Astrocyte (in vitro differentiated cells and primary cell): ENCODE results near the gene AP4S1. TPM values are rescaled to one million over a fixed set of nuclear protein-coding genes. Genes with fewer than 3 reads are reported as not detected.

Source experiments
- DNase-seq: peaks from one replicate; pipeline ENCODE4 v3.0.0-alpha.2; 2010; ENCODE audit warnings: low read depth
- FAIRE-seq: peaks from 2 replicates; lab custom pipeline; 2011; peaks lifted over from hg19 to GRCh38; lab: Jason Lieb, UNC
- H2AFZ ChIP-seq: 2 replicates; pipeline ENCODE4 v1.6.0; 2012; ENCODE audit warnings: low read depth, low read length, inconsistent platforms
- H3K27ac ChIP-seq: 2 replicates; pipeline ENCODE4 v1.5.1; 2011; ENCODE audit warnings: low read depth, low read length, inconsistent platforms
- H3K27me3 ChIP-seq: 2 replicates; pipeline ENCODE4 v1.6.0; 2011; ENCODE audit warnings: low read length, inconsistent platforms; ENCODE audit not compliant: insufficient read depth
- H3K36me3 ChIP-seq: 2 replicates; pipeline ENCODE4 v1.5.1; 2011; ENCODE audit warnings: low read length, inconsistent platforms; ENCODE audit not compliant: insufficient read depth
- H3K4me1 ChIP-seq: 2 replicates; pipeline ENCODE4 v1.5.1; 2011; ENCODE audit warnings: low read length, inconsistent platforms; ENCODE audit not compliant: insufficient read depth
- H3K4me2 ChIP-seq: 2 replicates; pipeline ENCODE4 v1.6.0; 2012; ENCODE audit warnings: low read length, inconsistent platforms
- H3K4me3 ChIP-seq: 2 replicates; pipeline ENCODE4 v1.5.1; 2011; ENCODE audit warnings: low read depth, mild to moderate bottlenecking, low read length, inconsistent platforms; ENCODE audit not compliant: insufficient read depth
- H3K79me2 ChIP-seq: 2 replicates; pipeline ENCODE4 v1.6.0; 2012; ENCODE audit warnings: mild to moderate bottlenecking, low read length, inconsistent platforms; ENCODE audit not compliant: insufficient read depth
- H3K9ac ChIP-seq: 2 replicates; pipeline ENCODE4 v1.6.0; 2012; ENCODE audit warnings: mild to moderate bottlenecking, low read length, inconsistent platforms
- H3K9me3 ChIP-seq: 2 replicates; pipeline ENCODE4 v1.5.1; 2012; ENCODE audit warnings: low read depth, mild to moderate bottlenecking, low read length, inconsistent platforms; ENCODE audit not compliant: insufficient read depth
- H4K20me1 ChIP-seq: 2 replicates; pipeline ENCODE4 v1.6.0; 2012; ENCODE audit warnings: low read length, inconsistent platforms; ENCODE audit not compliant: insufficient read depth
- H3K27ac Mint-ChIP-seq: one replicate; pipeline ENCODE4 v1.8.0; 2021; ENCODE audit warnings: mild to moderate bottlenecking, mixed read lengths; ENCODE audit not compliant: unreplicated experiment
- H3K27me3 Mint-ChIP-seq: one replicate; pipeline ENCODE4 v1.8.0; 2021; ENCODE audit warnings: low read depth, mixed read lengths; ENCODE audit not compliant: unreplicated experiment
- H3K36me3 Mint-ChIP-seq: one replicate; pipeline ENCODE4 v1.8.0; 2021; ENCODE audit warnings: low read depth, mixed read lengths; ENCODE audit not compliant: unreplicated experiment
- H3K4me1 Mint-ChIP-seq: one replicate; pipeline ENCODE4 v1.8.0; 2021; ENCODE audit warnings: low read depth, mixed read lengths; ENCODE audit not compliant: unreplicated experiment
- H3K4me3 Mint-ChIP-seq: one replicate; pipeline ENCODE4 v1.8.0; 2021; ENCODE audit warnings: mild to moderate bottlenecking, moderate library complexity, mixed read lengths; ENCODE audit not compliant: unreplicated experiment
- H3K9me3 Mint-ChIP-seq: one replicate; pipeline ENCODE4 v1.8.0; 2021; ENCODE audit warnings: mild to moderate bottlenecking, mixed read lengths; ENCODE audit not compliant: unreplicated experiment
- CTCF ChIP-seq: IDR thresholded peaks from 2 replicates; pipeline ENCODE4 v1.5.1; 2011; ENCODE audit warnings: low read depth, mild to moderate bottlenecking, inconsistent platforms, low read length, moderate library complexity; ENCODE audit not compliant: insufficient read depth
- EZH2 ChIP-seq: IDR thresholded peaks from 2 replicates; pipeline ENCODE4 v1.6.1; 2012; ENCODE audit warnings: mild to moderate bottlenecking, low read length, inconsistent platforms; ENCODE audit not compliant: insufficient read depth
- total RNA-seq: library from RNA; stranded (reverse); gene quantifications from 2 replicates; pipeline ENCODE4 v1.2.1, GENCODE V29; 2021

AP4S1 gene
- total RNA-seq, 1 donor from 2014 or later, result 5.7 TPM

GRCh38 chr14:30983858-30984257, 41.6 kb upstream of the AP4S1 start:
- Mint-ChIP-seq H3K4me1 (peaks cover 27% of the 10 kb centered on the region), H3K4me3 (no peak overlapping the region), H3K9me3 (no peaks in the 10 kb centered on the region), H3K27ac (no peak overlapping the region), H3K27me3 (no peaks in the 10 kb centered on the region), H3K36me3 (no peaks in the 10 kb centered on the region)
- Histone ChIP-seq H4K20me1 (peaks cover 82% of the 10 kb centered on the region), H3K27me3 (no peaks in the 10 kb centered on the region), H3K79me2 (peaks cover 97% of the 10 kb centered on the region), H3K4me2 (no peak overlapping the region), H3K4me1 (peaks cover 4% of the 10 kb centered on the region), H2AFZ (no peak overlapping the region), H3K9me3 (no peaks in the 10 kb centered on the region), H3K36me3 (no peaks in the 10 kb centered on the region), H3K4me3 (no peak overlapping the region), H3K27ac (no peak overlapping the region), H3K9ac (no peak overlapping the region)
- FAIRE-seq (no peak), DNase-seq (no peak)
- TF ChIP-seq CTCF (no peak), EZH2 (no peak)

GRCh38 chr14:30985796-30986195, 39.7 kb upstream of the AP4S1 start:
- no peak overlapping the region for H3K4me3 ChIP-seq
- no peak overlapping the region for H3K4me2 ChIP-seq
- H3K27me3 ChIP-seq, result no peaks in the 10 kb centered on the region
- no peak overlapping the region for H3K9ac ChIP-seq
- Mint-ChIP-seq H3K9me3 (no peaks in the 10 kb centered on the region), H3K36me3 (peaks cover 2% of the 10 kb centered on the region), H3K27ac (no peak overlapping the region), H3K4me1 (peaks cover 36% of the 10 kb centered on the region), H3K4me3 (peak overlapping the region; percentile 9), H3K27me3 (no peaks in the 10 kb centered on the region)
- H2AFZ ChIP-seq, result no peak overlapping the region
- H3K27ac ChIP-seq, result no peak overlapping the region
- H3K4me1 ChIP-seq, result peaks cover 4% of the 10 kb centered on the region
- FAIRE-seq, result no peak
- H3K9me3 ChIP-seq, result no peaks in the 10 kb centered on the region
- H3K36me3 ChIP-seq, result no peaks in the 10 kb centered on the region
- DNase-seq, result peak; percentile 58
- TF ChIP-seq EZH2 (no peak), CTCF (no peak)
- H3K79me2 ChIP-seq, result peaks cover 97% of the 10 kb centered on the region
- H4K20me1 ChIP-seq, result peaks cover 82% of the 10 kb centered on the region

DNA sequence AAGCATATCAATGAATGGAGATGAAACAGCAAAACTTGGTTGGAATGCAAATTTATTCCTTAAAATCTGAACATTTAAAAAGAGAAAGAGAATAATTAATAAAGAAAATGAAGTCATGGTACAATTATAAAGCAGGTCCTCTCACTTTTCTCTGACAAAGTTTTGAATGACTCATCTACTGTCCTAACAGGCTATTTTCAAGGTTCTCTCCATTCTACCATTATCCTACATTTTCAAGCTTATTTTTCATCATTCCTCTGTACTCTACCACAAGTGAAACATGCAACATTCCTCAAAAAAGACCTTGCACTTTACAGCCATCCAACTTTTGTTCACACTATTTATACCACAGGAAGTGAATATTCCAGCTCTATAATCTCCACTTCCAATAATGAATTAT, 36.9 kb upstream of the AP4S1 start:
- H3K9ac ChIP-seq, result no peak overlapping the region
- DNase-seq (peak; percentile 54), FAIRE-seq (no peak)
- no peaks in the 10 kb centered on the region for H3K27me3 Mint-ChIP-seq
- H3K4me3 ChIP-seq, result no peak overlapping the region
- H3K36me3 Mint-ChIP-seq, result peaks cover 2% of the 10 kb centered on the region
- no peaks in the 10 kb centered on the region for H3K36me3 ChIP-seq
- H3K4me1 Mint-ChIP-seq, result peaks cover 42% of the 10 kb centered on the region
- H4K20me1 ChIP-seq, result peaks cover 86% of the 10 kb centered on the region
- no peak overlapping the region for H3K27ac ChIP-seq
- peaks cover 4% of the 10 kb centered on the region for H3K4me1 ChIP-seq
- H3K9me3 Mint-ChIP-seq, result no peaks in the 10 kb centered on the region
- peaks cover 97% of the 10 kb centered on the region for H3K79me2 ChIP-seq
- no peak overlapping the region for H2AFZ ChIP-seq
- no peaks in the 10 kb centered on the region for H3K9me3 ChIP-seq
- no peak overlapping the region for H3K4me2 ChIP-seq
- H3K27me3 ChIP-seq, result no peaks in the 10 kb centered on the region
- H3K4me3 Mint-ChIP-seq, result no peak overlapping the region
- H3K27ac Mint-ChIP-seq, result peak overlapping the region; percentile 91
- TF ChIP-seq EZH2 (no peak), CTCF (no peak)
